ENCODE results near the gene FCGR2B.

DNA sequence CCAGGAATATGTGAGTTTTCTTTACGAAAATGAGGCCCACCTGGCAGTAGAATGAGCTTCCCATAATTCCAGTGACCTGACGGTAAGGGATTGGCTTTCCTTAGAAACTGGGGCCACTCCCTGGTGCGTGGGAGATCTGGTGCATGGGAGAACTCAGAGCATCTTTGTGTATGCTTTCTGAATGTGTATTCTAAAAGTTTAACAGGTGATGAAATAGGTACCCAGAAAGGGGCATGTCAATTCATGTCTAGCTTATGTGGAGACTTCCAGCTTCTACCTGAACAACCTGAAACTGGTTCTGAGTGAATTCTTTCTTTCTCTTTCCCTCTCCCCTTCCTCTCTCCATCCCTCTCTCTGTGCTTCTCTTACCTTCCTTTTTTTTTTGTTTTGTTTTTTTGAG lies 28.9 kb downstream of the FCGR2B start:
- no peak for TF ChIP-seq POLR2AphosphoS5 (IDR thresholded peaks at IDR 0.05; ENCODE audit: insufficient read depth, low read depth, low read length)
- TF ChIP-seq, protein P1, sequence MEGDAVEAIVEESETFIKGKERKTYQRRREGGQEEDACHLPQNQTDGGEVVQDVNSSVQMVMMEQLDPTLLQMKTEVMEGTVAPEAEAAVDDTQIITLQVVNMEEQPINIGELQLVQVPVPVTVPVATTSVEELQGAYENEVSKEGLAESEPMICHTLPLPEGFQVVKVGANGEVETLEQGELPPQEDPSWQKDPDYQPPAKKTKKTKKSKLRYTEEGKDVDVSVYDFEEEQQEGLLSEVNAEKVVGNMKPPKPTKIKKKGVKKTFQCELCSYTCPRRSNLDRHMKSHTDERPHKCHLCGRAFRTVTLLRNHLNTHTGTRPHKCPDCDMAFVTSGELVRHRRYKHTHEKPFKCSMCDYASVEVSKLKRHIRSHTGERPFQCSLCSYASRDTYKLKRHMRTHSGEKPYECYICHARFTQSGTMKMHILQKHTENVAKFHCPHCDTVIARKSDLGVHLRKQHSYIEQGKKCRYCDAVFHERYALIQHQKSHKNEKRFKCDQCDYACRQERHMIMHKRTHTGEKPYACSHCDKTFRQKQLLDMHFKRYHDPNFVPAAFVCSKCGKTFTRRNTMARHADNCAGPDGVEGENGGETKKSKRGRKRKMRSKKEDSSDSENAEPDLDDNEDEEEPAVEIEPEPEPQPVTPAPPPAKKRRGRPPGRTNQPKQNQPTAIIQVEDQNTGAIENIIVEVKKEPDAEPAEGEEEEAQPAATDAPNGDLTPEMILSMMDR (IDR thresholded peaks at IDR 0.05; ENCODE audit: extremely low read depth in 1 of 2, insufficient read depth in 1 of 2, low read depth in 1 of 2, low read length in 2 of 2) = no peak
- TF ChIP-seq MYC (IDR thresholded peaks at IDR 0.05; ENCODE audit: low read depth, low read length) = no peak
- TF ChIP-seq MAX (IDR thresholded peaks at IDR 0.05; ENCODE audit: insufficient read depth, insufficient read length) = no peak
- no peak for TF ChIP-seq JUN (IDR thresholded peaks at IDR 0.05; ENCODE audit: borderline replicate concordance, insufficient read depth, insufficient read length, low read depth)
- no peak for TF ChIP-seq EZH2 (IDR thresholded peaks at IDR 0.05; ENCODE audit: borderline replicate concordance, low read depth, low read length, severe bottlenecking)
- no peak for TF ChIP-seq POLR2A (IDR thresholded peaks at IDR 0.05; ENCODE audit: low read depth, low read length)
- no peak for TF ChIP-seq FOS (IDR thresholded peaks at IDR 0.05; ENCODE audit: borderline replicate concordance, insufficient read depth, low read length)
- TF ChIP-seq GATA2 (IDR thresholded peaks at IDR 0.05; ENCODE audit: insufficient read depth, insufficient read length, low read depth, low read length) = no peak

All from endothelial cell of umbilical vein (primary cell).